GM18873 (cell line): Measurements from ENCODE around the gene CDKN2C.
A peak's percentile ranks its signal among the peaks of the same experiment; 100 is the strongest.
"Not testable (repeated sequence)": the region's sequence is repeated elsewhere in the genome, so short reads cannot be mapped to it uniquely, and the experiment has no call there.

Source experiments
- ATAC-seq: cut with Tn5 transposase; IDR thresholded peaks from one replicate; pipeline ENCODE4 v1.9.1; 2021; ENCODE audit warnings: mild to moderate bottlenecking, moderate library complexity, moderate number of reproducible peaks; ENCODE audit not compliant: unreplicated experiment, low FRiP score

Gene CDKN2C

DNA sequence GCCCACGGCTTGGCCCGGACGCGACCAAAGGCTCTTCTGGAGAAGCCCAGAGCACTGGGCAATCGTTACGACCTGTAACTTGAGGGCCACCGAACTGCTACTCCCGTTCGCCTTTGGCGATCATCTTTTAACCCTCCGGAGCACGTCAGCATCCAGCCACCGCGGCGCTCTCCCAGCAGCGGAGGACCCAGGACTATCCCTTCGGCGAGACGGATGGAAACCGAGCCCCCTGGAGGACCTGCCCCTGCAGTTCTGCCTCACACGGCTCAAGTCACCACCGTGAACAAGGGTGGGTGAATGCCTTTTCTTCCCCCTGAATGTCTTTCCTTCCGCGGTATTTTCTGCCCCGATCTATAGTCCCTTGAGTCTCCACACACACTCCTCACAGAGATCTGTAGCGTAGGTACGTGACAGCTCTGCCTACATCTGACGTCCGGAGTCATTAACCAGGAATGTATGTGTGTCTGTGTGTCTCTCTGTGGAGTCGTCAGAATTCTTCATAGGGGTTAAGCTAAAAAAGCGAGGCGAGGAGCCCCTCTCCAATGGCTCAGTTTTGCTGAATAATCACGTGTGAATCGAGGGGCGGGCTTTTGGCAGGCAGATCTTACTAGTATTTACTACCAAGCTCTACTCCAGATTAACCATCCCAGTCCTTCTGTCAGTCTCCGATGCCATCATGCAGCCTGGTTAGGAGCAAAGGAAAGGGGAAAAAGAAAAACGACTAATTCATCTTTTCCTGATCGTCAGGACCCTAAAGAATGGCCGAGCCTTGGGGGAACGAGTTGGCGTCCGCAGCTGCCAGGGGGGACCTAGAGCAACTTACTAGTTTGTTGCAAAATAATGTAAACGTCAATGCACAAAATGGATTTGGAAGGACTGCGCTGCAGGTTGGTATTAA lies at the start of gene CDKN2C:
Gene CDKN2C, plus strand, starts transcription at position 635 of the 898 bp plus-strand sequence. Its CDS starts 124 bp downstream, at position 759.
- ATAC-seq = no peak

- ATAC-seq = no peak
Measured at GRCh38 chr1:50920409-50920808, 49.6 kb upstream of the CDKN2C start.

- no peak for ATAC-seq
Measured at GRCh38 chr1:50921029-50921428, 49.0 kb upstream of the CDKN2C start.

DNA sequence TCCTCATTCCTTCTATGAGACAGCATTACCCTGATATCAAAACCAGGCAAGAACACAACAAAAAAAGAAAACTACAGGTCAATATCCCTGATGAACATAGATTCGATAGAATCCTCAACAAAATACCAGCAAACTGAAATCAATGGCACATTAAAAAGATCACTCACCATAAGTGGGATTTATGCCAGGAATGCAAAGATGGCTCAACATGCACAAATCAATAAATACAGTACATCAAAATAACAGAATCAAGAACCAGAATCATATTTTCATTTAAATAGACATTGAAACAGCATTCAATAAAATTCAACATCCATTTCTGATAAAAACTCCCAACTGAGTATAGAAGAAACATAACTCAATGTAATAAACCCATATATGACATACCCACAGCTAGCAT lies 46.5 kb upstream of the CDKN2C start:
- no peak for ATAC-seq

DNA sequence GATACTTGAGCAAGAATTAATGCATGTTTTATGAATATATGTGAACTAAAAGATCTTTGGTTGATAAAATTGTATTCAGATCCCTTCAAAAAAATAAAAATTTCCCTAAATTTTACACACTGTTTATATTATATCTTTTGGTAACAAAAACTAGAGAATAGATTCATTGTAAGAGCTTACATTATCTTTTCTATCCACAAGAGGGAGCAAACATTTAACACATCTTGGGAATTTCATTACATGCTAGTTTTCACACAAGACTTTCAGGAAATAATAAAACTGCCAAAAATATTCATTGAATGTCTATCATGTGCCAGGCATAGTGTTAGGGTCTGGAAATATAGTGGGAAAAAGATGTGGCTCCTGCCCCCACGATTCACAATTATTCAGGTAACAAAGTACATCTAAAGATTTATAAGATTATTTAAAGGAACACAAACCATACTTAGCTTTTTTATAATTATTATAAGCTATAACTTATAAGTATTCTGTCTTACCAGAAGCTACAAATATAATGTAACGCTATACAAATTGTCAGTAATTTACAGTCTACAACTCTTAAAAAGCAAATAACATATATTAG lies 40.6 kb upstream of the CDKN2C start:
- no peak for ATAC-seq

- ATAC-seq = peak; percentile 71
Measured at GRCh38 chr1:50930193-50930592, 39.9 kb upstream of the CDKN2C start.

- ATAC-seq = no peak
Measured at GRCh38 chr1:50930965-50931737, 38.9 kb upstream of the CDKN2C start.

GRCh38 chr1:50932043-50932442 lies 38.0 kb upstream of the CDKN2C start:
- not testable (repeated sequence) for ATAC-seq

GRCh38 chr1:50933770-50934169 lies 36.3 kb upstream of the CDKN2C start:
- not testable (repeated sequence) for ATAC-seq

DNA sequence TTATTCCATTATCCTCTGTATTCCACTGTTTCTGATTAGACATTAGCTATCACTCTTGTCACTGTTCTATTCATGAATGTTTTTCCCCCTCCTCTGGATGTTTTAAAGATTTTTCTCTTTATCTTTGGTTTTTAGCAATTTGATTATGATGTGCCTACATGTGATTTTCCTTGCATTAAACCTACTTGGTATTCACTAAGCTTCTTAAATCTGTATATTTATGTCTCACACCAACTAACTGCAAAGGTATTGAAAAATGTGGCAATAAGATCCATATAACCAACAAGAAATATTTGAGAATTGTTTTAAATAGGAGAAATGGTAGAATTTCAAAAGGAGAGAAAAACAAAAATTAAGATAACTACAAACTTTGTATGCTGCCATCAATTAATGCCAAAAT lies 35.2 kb upstream of the CDKN2C start:
- no peak for ATAC-seq

GRCh38 chr1:50935276-50935675 lies 34.8 kb upstream of the CDKN2C start:
- not testable (repeated sequence) for ATAC-seq

GRCh38 chr1:50936321-50936720 lies 33.7 kb upstream of the CDKN2C start:
- ATAC-seq = no peak

GRCh38 chr1:50940291-50940690 lies 29.8 kb upstream of the CDKN2C start:
- no peak for ATAC-seq

DNA sequence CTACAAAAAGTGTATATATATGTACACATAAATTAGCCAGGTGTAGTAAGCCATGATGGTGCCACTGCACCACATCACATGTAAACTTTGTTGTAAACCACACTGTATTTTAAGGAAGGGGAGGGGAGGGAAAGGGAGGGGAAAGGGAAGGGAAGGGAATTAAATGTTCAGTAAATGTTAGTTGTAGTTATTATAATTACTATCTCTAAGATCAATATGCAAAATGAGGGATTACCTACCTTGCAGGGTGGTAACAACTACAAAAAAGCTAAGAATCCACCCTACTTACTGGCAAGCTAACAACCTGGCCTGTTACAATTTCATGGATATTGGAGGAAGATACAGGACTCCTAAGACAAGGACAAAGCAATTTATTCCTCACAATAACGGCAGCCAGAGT lies 27.7 kb upstream of the CDKN2C start:
- no peak for ATAC-seq

- ATAC-seq = no peak
Measured at GRCh38 chr1:50949286-50949982, 20.6 kb upstream of the CDKN2C start.

GRCh38 chr1:50950396-50950795 lies 19.6 kb upstream of the CDKN2C start:
- no peak for ATAC-seq

GRCh38 chr1:50952566-50952965 lies 17.5 kb upstream of the CDKN2C start:
- not testable (repeated sequence) for ATAC-seq

DNA sequence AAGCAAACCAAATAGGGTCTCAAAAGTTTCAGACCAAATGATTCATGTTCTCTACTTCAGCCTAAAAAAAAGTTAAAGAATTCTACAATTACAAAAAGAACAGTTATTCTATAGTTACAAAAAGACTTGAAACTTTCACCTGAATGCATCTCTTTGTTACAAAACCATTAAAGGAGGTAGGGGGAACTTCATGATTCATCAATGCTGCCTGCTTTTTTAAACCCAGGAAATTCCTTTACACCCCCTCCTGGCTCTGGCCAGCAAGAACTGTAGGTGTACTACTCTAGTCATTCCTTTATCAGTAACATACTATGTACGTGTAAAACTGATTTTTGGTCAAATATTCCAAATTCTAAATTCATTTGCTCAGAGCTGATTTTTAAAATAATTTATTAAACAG lies 14.9 kb upstream of the CDKN2C start:
- ATAC-seq = no peak

DNA sequence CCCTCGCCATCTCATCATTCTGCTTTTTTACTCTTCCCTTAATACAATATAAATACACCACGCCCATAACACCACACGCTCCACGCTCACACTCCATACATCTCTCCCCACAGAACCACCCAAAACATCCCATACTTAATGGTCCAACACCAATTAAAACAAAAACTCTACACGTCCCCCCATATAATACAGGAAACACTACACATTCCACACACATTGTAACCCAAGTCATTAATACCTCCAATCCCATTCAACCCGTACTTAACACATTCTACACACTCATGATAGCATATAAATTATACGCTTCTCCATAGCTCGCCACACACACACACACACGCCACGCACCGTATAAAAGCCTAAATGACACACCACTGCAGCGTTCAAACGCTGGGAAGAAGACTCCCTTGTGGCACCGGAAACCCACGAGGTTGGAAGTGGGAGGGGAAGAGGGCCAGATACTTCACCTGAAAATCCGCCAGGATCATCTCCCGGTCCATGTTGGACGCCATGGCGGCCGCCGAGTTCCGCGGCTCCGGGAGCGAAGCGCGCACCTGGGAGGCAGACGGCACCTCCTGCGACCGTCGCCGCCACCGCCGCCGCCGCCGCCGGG lies 10.6 kb upstream of the CDKN2C start:
- ATAC-seq = peak; percentile 18
